GM21737 (cell line): ENCODE results near the gene TMEM135.

ENCODE experiments used
- ATAC-seq: cut with Tn5 transposase; IDR thresholded peaks from one replicate; pipeline ENCODE4 v1.9.1; 2021; ENCODE audit warnings: mild to moderate bottlenecking, moderate library complexity; ENCODE audit not compliant: unreplicated experiment

TMEM135 gene

DNA sequence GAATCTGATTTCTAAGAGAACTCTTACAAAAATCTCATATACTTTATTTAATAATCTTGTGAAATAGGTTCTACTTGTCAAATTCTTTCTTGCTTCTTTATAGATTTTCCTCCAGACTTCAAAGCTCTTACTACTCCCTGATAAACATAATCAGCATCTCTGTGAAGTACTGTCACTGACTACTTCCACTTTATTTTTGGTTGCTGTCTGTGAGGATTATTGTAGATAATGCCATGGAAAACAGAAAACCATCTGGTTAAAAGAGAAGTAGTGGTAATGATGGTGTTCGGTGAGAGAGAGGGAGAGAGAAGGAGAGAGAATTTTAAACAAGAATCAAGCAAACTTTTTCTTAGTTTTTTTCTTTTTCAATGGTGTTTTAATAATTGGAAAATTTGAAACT, 152.3 kb downstream of the TMEM135 start:
- no peak for ATAC-seq

DNA sequence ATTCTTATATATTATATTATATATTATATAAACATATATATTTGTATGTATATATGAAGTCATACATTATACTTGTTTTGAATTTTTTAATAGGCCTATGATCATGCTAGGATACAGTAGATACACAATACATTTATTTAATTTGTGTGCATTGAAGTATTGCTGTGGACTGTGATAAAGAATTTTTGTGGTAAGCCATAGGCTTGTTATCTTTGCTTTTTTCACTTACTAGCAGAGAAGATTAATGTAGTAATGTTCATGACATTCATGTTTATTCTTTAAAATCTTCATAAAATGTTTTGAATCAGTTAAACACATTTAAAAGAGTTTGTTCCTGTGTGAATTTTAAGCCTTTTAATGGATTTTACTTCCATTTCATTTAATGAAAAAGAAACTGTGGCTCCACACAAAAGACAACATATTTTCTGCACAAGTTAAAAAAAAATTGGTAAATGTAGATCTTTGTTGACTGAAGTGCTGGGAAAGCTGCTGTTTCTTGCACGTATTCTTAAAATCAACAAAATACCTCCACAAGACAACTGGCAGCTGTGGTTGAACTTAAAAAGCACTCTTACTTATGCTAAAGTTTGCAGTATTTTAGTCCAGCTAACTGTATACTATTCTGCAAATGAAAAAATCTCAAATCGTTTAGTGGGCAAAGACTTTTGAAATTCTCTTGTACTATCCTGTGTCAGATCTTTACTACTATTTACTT, 156.2 kb downstream of the TMEM135 start:
- ATAC-seq = no peak

DNA sequence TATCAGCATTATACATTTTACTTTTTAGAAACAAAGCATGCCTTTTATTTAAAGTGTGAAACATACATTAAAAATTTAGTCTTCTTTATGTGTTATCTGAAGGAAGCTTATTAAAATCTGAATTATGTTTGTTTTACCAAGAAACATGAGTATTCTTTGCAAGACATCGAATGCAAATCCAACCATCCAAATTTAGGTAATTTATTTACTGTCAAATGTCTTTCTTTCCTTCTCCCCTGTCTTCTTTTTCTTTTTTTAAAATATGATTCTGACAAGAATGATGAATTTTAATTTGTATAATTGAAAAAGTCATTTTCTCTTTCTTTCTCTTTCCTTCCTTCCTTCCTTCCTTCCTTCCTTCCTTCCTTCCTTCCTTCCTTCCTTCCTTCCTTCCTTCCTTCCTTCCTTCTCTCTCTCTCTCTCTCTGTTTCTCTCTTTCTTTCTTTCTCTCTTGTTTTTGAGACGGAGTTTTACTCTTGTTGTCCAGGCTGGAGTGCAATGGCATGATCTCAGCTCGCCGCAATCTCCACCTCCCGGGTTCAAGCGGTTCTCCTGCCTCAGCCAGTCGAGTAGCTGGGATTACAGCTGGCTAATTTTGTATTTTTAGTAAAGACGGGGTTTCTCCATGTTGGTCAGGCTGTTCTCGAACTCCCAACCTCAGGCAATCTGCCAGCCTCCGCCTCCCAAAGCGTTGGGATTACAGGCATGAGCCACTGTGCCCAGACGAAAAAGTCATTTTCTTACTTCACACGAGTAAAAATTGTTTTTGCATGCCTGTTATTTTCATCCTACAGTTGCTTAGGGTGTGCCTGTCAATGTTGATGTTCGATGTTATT, 157.5 kb downstream of the TMEM135 start:
- ATAC-seq = no peak

DNA sequence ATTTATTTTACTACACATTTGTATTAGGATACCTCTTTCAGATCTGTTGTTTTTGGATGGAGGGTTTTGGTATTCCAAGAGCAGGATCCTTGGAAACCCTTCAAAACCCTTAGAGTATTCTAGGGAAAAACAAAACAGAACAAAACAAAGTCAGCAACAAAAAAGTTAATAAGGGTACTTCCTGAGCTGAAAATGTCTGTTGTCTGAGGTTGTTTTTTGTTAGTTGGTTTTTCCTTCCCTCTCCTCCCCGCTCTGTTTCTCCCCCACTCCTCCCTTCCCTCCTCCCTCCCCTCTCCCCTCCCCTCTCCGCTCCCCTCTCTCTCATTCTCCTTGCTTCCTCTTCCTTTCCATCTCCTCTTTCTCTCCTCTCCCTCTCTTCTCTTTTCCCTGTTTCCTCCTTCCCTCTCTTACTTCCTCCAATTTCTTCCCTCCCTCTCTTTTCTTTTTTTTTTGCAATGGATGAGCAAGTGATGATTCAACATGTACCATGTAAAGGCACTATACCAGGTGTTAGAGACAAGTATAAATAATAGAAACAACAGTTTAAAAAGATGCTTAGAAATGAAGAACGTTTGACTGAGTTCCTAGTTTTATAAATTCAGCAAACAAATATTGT, 160.6 kb downstream of the TMEM135 start:
- ATAC-seq = no peak

DNA sequence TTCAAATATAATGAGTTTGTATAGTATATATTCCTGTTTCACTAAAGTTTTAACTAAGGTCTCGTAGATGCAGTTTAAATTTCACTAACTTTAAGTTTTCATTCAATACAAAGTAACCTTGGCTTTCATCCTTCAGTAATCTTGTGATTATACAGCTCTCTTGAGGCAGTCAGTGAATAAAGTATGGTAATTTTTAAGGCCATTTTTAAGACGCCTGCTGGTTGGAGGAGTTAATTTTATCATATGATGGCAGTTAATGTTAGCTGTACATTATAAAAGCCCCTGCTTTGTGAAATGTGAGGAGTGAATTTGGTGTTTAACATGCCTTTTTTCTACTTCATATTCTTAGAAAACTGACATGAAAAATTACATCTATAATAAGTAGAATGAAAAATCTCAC, 163.6 kb downstream of the TMEM135 start:
- ATAC-seq = no peak

DNA sequence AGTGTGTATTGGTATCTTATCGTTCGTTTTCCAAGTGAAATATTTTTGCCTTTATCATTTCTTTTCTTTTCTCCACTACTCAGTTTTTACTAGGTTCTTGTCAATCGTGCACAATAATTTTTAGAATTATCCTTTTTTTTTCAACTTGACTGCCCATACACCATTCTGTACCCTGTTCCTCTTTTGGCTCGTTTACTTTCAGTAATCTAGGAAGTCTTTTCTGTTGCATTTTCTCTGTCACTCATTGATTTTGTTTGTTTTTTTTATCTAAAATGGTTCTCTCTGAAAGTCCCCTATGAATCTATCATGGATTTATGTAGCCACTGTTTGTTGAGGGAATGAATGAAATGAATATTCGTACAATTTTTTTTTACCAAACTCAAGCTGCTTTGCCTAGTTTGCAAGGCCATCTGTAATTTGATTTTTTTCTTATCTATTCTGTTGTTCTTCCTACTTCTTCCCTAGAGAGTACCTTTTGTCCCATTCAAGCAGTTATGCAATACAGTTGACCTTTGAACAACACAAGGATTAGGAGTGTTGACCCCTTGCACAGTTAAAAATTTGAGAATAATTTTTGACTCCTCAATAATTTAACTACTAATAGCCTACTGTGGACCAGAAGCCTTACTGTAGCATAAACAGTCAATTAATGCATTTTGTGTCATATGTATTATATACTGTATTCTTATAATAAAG, 166.3 kb downstream of the TMEM135 start:
- ATAC-seq = no peak

DNA sequence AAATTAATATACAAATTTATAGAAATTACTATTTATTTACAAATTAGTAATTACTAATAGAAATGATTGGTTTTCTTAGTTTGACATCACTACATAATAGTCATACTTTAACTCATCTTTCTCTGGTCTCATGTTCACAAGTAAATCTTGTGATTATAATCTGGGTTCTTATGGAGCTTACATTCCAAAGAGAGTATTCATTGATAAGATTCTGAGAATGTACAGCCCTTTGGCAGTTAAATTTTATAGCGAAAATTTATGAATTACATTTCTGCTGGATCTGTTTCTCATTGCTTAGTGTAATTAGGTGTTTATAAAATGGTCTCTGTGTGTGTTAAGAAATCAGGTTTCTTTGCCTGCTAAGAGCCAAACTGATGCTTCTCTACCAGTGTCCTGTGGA, 175.2 kb downstream of the TMEM135 start:
- no peak for ATAC-seq

DNA sequence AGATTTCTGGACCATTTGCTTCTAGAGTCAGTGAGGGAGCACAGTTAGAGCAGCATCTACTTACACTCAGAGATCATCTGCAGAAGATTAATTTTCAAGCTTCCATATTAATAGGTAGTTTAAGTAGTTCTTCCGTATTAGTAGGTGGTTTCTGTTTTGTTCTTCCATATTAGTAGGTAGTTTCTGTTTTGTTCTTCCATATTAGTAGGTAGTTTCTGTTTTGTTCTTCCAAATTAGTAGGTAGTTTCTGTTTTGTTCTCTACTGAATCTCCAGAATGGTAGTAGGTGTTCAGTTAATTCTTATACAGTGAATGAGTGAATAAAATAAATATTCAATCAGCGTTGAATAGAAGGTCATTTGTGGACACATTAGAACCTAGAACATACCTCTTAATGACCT, 175.7 kb downstream of the TMEM135 start:
- ATAC-seq = no peak

DNA sequence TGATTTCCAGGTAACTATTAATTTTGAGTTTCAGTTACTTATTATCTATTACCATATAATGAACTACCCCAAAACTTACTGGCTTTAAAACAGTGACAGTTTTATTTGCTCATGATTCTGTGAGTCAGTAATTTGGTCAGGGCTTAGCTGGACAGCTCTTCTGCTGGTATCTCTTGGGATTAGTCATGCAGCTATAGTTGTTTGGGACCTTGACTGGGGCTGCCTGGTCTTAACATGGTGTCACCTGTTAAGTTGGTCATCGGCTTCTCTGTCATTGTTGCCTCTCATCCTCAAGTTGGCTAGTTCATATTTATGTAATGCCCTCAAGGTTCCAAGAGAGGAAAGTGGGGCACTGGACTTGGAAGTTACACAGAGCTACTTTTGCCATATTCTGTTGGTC, 177.5 kb downstream of the TMEM135 start:
- ATAC-seq = no peak

DNA sequence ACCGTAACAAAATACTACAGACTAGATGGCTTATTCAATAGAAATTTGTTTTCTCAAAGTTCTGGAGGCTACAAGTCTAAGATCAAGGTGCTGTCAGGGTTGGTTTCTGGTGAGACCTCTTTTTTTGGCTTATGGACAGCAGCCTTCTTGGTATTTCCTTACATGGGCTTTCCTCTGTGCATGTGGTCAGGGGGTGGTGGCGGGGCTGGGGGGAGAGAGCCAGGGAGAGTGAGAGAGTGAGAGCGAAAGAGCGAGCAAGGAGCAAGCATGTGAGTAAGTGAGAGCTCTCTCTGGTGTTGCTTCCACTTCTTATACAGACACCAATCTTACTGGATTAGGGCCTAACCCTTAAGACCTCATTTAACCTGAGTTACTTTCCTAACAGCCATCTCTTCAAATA, 181.5 kb downstream of the TMEM135 start:
- ATAC-seq = no peak

DNA sequence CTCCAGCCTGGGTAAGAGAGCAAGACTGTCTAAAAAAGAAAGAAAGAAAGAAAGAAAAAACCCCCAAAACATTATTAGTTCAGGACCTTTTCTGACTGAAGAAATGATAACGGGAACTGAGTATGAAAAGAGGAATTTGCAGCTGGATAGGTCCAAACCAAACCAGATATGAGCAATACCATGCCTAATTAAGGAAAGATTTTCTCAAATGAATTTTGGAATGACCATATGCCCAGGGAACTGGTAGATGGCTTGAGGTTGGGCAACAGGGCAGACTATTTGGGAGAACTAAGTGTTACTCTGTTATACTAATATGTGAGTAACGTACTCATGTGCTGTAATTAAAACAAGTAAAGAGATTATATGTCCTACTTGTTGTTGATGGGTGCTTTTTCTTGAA, 186.1 kb downstream of the TMEM135 start:
- no peak for ATAC-seq

DNA sequence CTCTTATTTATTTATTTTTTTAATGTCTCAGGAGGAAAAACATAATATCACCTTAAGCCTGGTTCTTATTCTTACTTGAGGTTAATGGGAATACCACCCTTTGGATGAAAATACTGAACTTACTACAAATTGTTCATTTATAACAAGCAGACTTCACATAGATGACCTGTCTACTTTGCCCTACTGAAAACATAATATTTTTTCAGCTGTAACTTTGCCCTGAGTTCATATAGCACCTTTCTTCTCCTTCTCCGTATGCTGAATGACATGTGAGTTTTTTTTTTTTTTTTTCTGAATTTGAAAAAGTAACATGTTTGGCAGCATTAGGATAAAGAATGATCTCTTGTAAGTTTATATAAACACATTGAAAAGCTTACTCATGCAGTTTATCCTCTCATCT, 186.8 kb downstream of the TMEM135 start:
- no peak for ATAC-seq

DNA sequence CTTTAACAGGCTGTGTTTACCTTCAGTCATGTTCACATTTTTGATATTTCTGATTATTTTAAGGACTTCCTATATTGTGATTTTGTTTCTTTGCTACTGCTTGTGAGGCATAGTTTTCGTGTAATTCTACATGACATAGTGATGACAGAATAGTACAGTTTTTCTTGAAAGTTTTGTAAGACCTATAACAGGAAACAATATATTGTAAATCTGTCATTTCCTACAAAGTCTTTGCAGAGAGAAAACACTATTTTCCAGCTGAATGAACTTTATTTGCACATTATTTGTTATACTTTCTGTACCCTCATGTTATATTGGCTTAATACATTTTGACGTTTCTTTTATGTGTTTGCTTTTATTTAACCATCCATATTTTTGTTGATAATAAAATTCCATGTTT, 191.1 kb downstream of the TMEM135 start:
- ATAC-seq = no peak

DNA sequence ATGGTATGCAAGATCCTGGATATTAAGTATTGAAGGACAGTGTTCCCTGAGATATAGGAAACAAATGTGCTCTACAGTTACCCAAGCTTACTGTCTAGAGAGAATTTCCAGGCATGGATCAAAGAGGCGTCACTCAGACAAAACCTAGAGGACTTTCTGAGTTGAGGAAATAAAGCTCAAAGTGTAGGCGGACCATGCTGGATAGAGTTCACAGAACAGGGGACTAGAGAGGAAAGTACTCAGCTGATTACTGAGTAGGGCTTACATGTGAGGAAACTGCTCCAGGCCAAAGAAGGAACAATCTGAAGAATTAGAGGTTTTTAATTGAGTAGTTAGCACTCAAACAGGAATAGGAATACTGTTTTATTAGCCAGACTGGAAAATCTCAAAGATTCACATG, 193.3 kb downstream of the TMEM135 start:
- ATAC-seq = no peak

DNA sequence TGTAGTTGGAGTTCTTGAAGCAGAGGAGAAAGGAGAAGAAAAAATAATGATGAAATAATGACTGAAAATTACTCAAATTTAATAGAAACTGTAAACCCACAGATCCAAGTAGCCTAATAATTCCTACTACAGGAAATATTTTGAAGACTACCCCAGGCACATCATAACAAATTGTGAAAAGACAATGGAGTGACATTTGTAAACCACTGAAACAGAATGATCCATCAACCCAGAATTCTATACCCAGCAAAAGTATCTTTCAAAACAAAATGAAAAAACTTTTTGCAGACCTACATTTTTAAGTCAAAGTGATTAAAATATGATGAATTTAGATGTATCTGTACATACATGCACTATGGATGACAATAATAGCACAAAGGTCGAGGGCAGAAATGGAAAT, 194.6 kb downstream of the TMEM135 start:
- ATAC-seq = no peak

DNA sequence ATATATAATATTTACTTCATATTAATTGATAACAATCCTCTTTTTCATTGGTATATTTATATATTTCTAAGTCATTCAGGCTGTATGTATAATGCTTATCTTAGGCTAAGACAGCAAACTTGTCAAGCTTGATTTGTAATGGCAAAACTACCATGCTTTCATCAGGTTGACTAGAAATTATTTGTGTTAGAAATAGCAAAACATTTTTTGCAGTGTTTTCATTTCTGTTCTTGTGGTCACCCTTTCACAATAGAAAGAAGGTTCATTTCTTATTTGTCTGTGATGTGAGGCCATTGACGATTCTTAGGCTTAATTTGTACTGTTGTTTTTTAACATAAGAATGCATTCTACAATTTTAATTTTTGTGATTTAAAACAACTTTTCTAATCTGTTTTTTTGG, 197.6 kb downstream of the TMEM135 start:
- no peak for ATAC-seq

DNA sequence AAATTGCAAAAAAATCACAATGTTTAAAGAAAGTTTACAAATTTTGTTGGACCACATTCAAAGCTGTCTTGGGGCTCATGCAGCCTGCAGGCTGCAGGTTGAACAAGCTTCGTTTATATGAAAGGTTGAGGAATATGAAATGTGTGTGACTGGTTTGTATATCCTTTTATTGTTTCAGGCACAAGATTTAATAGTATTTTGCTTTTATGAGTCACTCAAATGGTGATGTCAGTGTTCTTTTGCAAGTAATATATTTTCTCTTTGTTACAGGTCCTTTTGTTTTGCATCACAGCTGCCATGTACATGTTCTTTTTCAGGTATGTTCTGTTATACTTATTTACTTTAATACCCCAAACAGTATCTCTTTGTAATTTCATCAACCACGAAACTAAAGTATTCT, 198.6 kb downstream of the TMEM135 start:
- no peak for ATAC-seq

DNA sequence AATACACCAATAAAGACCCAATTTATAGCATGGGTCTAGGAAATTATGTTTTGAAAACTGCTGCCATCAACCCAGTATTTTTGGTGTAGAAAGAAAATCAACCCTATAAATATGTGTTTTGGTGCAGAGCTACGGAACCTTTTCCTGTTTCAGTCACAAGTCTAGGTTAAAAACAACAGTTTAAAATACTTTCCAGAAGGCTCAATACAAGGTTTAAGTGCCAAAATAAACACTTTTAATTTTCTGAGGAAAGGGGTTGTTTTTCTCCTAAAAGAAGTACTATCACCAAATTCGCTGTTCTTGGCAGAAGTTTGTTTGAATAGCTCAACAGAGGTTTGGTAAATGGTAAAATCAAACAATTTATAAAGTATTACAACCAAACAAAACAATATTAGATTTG, 201.3 kb downstream of the TMEM135 start:
- ATAC-seq = no peak

DNA sequence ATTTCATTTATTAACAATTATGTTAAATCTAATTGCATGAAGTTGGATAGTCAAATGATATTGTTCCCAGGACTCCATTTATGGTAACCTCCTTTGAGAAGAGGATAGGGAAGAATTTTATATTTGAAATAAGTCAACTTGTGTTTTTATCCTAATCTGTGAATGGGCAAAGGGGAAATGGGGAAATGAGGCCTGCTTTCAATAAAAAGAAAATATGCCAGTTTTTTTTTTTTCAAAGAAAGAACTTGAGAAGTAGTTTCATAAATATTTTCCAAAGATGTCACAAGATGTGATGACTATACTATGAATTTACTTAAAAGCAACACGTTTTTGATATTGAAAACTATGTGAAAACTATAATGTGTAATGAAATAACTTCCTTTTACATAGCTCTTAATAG, 201.8 kb downstream of the TMEM135 start:
- ATAC-seq = no peak

DNA sequence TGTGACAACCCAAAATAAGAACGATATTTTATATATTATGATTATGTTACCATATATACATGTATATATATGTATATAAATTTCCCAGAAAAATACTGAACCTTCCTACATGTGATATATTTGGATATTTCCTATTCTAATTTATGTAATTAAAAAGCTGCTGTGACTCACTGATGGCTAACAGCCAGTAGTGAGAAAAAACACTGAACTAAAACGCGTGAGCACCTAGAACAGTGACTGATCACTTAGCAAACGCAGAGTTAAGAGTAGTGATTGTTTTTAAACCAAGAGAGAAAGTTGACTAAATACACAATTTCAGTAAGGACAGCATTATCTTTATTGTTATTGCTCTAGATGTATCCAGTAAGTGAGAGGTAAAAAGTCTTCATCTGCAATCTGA, 213.8 kb downstream of the TMEM135 start:
- ATAC-seq = no peak

DNA sequence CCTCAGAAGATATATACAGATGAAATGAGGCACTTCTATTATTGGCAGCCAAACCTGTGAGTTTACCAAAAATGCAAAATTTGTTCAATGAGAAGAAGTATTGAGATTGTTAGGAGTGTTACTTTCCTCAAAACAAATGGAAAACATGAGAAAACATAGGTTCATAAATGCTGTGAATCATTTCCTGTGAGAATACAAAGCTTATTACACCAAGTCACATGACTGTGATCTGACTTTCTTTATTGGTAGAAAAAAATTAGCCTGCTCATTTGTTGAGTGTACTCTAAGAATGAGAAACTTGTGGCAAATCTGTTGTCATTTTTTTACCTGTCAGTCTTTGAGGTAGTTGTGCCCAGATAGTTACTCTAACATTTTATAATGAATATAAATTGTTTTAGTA, 215.1 kb downstream of the TMEM135 start:
- no peak for ATAC-seq

DNA sequence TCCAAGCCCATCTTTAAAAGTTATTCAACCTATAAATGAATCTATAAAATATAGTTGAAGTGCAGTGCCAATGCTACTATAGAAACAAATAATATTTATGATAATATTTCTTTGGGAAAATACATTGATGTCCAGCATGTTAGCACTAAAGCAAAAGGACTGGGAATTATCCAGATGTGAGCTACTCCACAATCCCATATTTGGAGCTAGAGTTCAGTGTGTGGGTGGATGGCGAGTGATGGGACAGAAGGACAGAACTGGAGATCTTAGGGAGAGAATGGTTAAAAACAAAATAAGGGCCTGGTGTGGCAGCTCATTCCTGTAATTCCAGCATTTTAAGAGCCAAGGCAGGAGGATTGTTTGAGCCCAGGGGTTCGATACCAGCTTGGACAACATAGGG, 216.8 kb downstream of the TMEM135 start:
- ATAC-seq = no peak
